Measurements from ENCODE around the gene DHRS7B. TPM values are rescaled to one million over a fixed set of nuclear protein-coding genes. Genes with fewer than 3 reads are reported as not detected.

DHRS7B gene
- total RNA-seq, 2 donors from 2014 or later, result 30.5 to 44.5 TPM

GRCh38 chr17:21161498-21162393, 35.0 kb downstream of the DHRS7B start:
- Histone ChIP-seq H3K27ac (peak overlapping the region; percentile 50 to 64), H3K36me3 (no peaks in the 10 kb centered on the region)
- ATAC-seq (ENCODE audit: insufficient number of reproducible peaks, low FRiP score, low read depth), result no peak

GRCh38 chr17:21162394-21162775, 35.6 kb downstream of the DHRS7B start:
- Histone ChIP-seq H3K4me1 (ENCODE audit: control insufficient read depth in 1 of 2, low read depth in 2 of 2) (peaks cover 49 to 60% of the 10 kb centered on the region in 2 donors), H3K4me3 (no peak overlapping the region), H3K9me3 (no peaks in the 10 kb centered on the region), H3K27me3 (replicated peaks; ENCODE audit: insufficient read depth) (no peaks in the 10 kb centered on the region), H3K36me3 (no peaks in the 10 kb centered on the region), H3K27ac (peak overlapping the region; percentile 50 to 64)
- DNase-seq (ENCODE audit: low spot score) (no peak), ATAC-seq (ENCODE audit: insufficient number of reproducible peaks, low FRiP score, low read depth) (no peak)
- TF ChIP-seq CTCF (IDR thresholded peaks at IDR 0.05), result no peak

More at GRCh38 chr17:21161498-21162393, 35.0 kb downstream of the DHRS7B start:
- TF ChIP-seq CTCF (IDR thresholded peaks at IDR 0.05), result no peak
- Histone ChIP-seq H3K9me3 (no peaks in the 10 kb centered on the region), H3K4me3 (peak overlapping the region; percentile 2), H3K27me3 (replicated peaks; ENCODE audit: insufficient read depth) (no peaks in the 10 kb centered on the region), H3K4me1 (ENCODE audit: control insufficient read depth in 1 of 2, low read depth in 2 of 2) (peaks cover 42 to 53% of the 10 kb centered on the region in 2 donors)
- no peak for DNase-seq (ENCODE audit: low spot score)

- DNase-seq (ENCODE audit: low spot score) (no peak), ATAC-seq (ENCODE audit: insufficient number of reproducible peaks, low FRiP score, low read depth) (no peak)
- H3K4me3 ChIP-seq, result no peak overlapping the region
- peak overlapping the region in 1 of 2 donors; percentile 50 for H3K27ac ChIP-seq
- no peak for TF ChIP-seq CTCF (IDR thresholded peaks at IDR 0.05)
- H3K9me3 ChIP-seq, result no peaks in the 10 kb centered on the region
- H3K27me3 ChIP-seq (replicated peaks; ENCODE audit: insufficient read depth), result no peaks in the 10 kb centered on the region
- no peaks in the 10 kb centered on the region for H3K36me3 ChIP-seq
- H3K4me1 ChIP-seq (ENCODE audit: control insufficient read depth in 1 of 2, low read depth in 2 of 2), result peaks cover 55 to 67% of the 10 kb centered on the region in 2 donors
Observed at GRCh38 chr17:21163101-21163500, 36.3 kb downstream of the DHRS7B start.

GRCh38 chr17:21164216-21164615, 37.5 kb downstream of the DHRS7B start:
- DNase-seq (ENCODE audit: low spot score) (no peak), ATAC-seq (ENCODE audit: insufficient number of reproducible peaks, low FRiP score, low read depth) (no peak)
- Histone ChIP-seq H3K9me3 (no peaks in the 10 kb centered on the region), H3K27ac (no peak overlapping the region), H3K27me3 (replicated peaks; ENCODE audit: insufficient read depth) (no peaks in the 10 kb centered on the region), H3K36me3 (no peaks in the 10 kb centered on the region), H3K4me1 (ENCODE audit: control insufficient read depth in 1 of 2, low read depth in 2 of 2) (peaks cover 58 to 72% of the 10 kb centered on the region in 2 donors), H3K4me3 (no peak overlapping the region)
- no peak for TF ChIP-seq CTCF (IDR thresholded peaks at IDR 0.05)

- no peak overlapping the region for H3K4me3 ChIP-seq
- no peak for TF ChIP-seq CTCF (IDR thresholded peaks at IDR 0.05)
- H3K27ac ChIP-seq, result peak overlapping the region in 1 of 2 donors; percentile 7
Observed at GRCh38 chr17:21164620-21165019, 37.9 kb downstream of the DHRS7B start.

More at GRCh38 chr17:21164620-21165019, 37.9 kb downstream of the DHRS7B start:
- no peak for DNase-seq (ENCODE audit: low spot score)
- peaks cover 58 to 72% of the 10 kb centered on the region in 2 donors for H3K4me1 ChIP-seq (ENCODE audit: control insufficient read depth in 1 of 2, low read depth in 2 of 2)
- H3K36me3 ChIP-seq, result no peaks in the 10 kb centered on the region
- no peaks in the 10 kb centered on the region for H3K27me3 ChIP-seq (replicated peaks; ENCODE audit: insufficient read depth)
- ATAC-seq (ENCODE audit: insufficient number of reproducible peaks, low FRiP score, low read depth), result no peak
- H3K9me3 ChIP-seq, result no peaks in the 10 kb centered on the region

Data from thoracic aorta (tissue), 2 donors.